COLO829 (cell line): ENCODE data around the gene PLXDC1.

ENCODE experiments used
- DNase-seq: peaks from one replicate; pipeline ENCODE4 v3.0.0; 2012; ENCODE audit warnings: low spot score

The PLXDC1 gene

DNA sequence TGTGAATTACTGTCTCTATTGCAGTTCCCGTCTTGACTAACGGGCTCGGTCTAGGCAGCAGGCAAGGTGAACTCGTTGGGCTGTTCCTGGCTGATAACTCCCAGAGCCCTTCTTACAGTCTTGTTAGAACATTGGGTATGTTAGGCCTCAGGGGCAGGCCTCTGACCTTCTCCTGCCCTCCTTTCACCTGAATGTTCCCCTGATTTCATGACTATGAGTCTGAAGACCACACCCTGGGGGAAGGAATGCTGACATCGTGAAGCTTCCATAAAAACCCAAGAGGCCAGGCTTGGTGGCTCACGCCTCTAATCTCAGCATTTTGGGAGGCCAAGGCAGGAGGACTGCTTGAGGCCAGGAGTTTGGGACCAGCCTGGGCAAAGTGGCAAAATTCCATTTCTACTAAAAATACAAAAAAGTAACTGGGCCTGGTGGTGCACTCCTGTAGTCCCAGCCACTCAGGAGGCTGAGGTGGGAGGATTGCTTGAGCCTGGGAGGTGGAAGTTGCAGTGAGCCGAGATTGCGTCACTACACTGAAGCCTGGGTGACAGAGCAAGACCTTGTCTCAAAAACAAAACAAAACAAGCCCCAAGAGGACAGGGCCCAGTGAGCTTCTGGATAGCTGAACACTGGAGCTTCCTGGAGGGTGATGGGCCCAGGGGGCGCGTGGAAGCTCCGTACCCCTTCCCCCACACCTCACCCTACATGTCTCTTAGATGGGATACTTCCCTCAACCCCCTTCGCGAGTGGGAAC, 136.5 kb downstream of the PLXDC1 start:
- DNase-seq = no peak

DNA sequence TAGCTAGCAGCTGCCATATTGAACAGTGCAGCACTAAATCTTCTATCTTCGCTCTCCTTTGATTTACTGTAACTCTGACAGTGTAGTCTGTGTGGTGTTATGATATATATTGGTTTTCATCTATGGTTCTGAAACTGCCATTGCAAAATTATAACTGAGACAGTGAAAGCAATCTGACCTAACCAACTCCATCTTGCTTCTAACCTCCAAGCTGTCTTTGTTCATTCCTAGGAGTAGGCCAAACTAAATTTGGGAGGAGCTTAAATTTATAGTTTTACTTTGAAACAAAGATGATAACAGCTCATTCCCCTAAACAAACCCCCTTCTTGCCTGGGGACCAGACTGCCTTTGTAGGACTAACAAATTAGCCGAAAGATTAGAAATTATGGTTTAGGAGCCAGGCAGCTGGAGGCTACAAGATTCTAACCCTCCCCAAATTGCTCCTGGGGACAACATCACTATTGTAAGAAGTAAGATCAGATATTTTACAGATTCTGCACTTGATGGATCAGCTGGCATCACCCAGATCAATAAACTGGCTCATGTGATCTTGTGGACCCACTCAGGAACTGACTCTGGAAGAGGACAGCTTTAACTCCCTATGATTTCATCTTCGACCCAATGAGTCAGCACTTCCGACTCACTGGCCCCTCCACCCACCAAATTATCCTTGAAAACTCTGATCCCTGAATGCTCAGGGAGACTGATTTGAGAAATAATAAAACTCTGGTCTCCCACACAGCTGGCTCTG, 137.2 kb downstream of the PLXDC1 start:
- DNase-seq = no peak
